ENCODE results near the gene GPC6. TPM values are rescaled to one million over a fixed set of nuclear protein-coding genes. Genes with fewer than 3 reads are reported as not detected.

The GPC6 gene
- total and polyA plus RNA-seq, 2 donors (not counting 3 experiments of a cell fraction or from before 2014, with no cell fraction given), result 0.01 TPM; not detected in 1

DNA sequence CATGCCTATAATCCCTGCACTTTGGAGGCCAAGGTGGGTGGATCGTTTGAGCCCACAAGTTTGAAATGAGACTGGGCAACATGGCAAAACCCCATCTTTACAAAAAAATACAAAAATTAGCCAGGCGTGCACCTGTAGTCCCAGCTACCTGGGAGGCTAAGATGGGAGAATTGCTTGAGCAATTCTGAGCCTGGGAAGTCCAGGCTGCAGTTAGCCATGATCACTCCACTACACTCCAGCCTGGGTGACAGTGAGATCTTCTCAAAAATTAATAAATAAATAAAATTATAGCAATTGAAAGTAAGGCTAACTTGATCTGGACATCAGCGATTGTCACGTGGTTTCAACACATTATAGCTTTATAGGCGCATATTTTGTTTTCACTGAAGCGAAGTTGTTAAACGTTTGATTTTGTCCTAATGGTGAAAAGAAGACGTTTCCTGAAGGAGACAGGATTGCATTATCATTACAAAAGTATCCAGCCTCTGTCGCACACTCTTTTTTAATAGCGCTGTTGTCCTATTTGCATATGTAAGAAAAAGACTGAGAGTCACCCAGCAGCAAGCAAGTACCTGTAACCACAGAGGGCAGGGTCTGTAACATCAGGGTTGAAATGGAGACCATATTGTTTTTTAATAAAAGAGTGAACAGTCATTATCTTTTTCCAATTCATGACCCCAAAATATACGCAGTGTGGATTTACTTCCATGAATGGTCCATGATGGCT is 917.2 kb downstream of the GPC6 start:
- TF ChIP-seq, protein P1, sequence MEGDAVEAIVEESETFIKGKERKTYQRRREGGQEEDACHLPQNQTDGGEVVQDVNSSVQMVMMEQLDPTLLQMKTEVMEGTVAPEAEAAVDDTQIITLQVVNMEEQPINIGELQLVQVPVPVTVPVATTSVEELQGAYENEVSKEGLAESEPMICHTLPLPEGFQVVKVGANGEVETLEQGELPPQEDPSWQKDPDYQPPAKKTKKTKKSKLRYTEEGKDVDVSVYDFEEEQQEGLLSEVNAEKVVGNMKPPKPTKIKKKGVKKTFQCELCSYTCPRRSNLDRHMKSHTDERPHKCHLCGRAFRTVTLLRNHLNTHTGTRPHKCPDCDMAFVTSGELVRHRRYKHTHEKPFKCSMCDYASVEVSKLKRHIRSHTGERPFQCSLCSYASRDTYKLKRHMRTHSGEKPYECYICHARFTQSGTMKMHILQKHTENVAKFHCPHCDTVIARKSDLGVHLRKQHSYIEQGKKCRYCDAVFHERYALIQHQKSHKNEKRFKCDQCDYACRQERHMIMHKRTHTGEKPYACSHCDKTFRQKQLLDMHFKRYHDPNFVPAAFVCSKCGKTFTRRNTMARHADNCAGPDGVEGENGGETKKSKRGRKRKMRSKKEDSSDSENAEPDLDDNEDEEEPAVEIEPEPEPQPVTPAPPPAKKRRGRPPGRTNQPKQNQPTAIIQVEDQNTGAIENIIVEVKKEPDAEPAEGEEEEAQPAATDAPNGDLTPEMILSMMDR (IDR thresholded peaks at IDR 0.05; ENCODE audit: extremely low read depth in 1 of 2, insufficient read depth in 1 of 2, low read depth in 1 of 2, low read length in 2 of 2), result no peak
- TF ChIP-seq GATA2 (IDR thresholded peaks at IDR 0.05; ENCODE audit: insufficient read depth, insufficient read length, low read depth, low read length) (no peak), FOS (IDR thresholded peaks at IDR 0.05; ENCODE audit: borderline replicate concordance, insufficient read depth, low read length) (no peak), POLR2AphosphoS5 (IDR thresholded peaks at IDR 0.05; ENCODE audit: insufficient read depth, low read depth, low read length) (no peak), JUN (IDR thresholded peaks at IDR 0.05; ENCODE audit: borderline replicate concordance, insufficient read depth, insufficient read length, low read depth) (no peak), POLR2A (IDR thresholded peaks at IDR 0.05; ENCODE audit: low read depth, low read length) (no peak), MAX (IDR thresholded peaks at IDR 0.05; ENCODE audit: insufficient read depth, insufficient read length) (no peak), MYC (IDR thresholded peaks at IDR 0.05; ENCODE audit: low read depth, low read length) (no peak), EZH2 (IDR thresholded peaks at IDR 0.05; ENCODE audit: borderline replicate concordance, low read depth, low read length, severe bottlenecking) (no peak)
- H3K9ac ChIP-seq (replicated peaks; ENCODE audit: extremely low read depth, insufficient read depth, low read length), result no peak overlapping the region
- ChIA-PET CTCF (no interaction called here), POLR2A (no interaction called here)
- no TSS peak for BruUV-seq (replicated peaks)
- H3K4me2 ChIP-seq (ENCODE audit: insufficient read depth, low read length), result no peak overlapping the region
- H3K79me2 ChIP-seq (ENCODE audit: control insufficient read depth, insufficient read depth, low read length), result no peaks in the 10 kb centered on the region
- H3K9me1 ChIP-seq (replicated peaks; ENCODE audit: control insufficient read depth, extremely low read depth, insufficient read depth, low read length), result no peaks in the 10 kb centered on the region
- H3K27ac ChIP-seq (ENCODE audit: insufficient read depth, low read depth, low read length), result no peak overlapping the region
- no peak for FAIRE-seq
- no peak overlapping the region for H2AFZ ChIP-seq (ENCODE audit: low read depth, low read length)
- no peaks in the 10 kb centered on the region for H3K4me1 ChIP-seq (ENCODE audit: control insufficient read depth, extremely low read depth, insufficient read depth, low read length)
- H4K20me1 ChIP-seq (replicated peaks; ENCODE audit: control insufficient read depth, extremely low read depth, insufficient read depth, low read length), result no peaks in the 10 kb centered on the region
- dilution Hi-C loops (cut with MboI; ENCODE audit: extremely low pct_ligation_motif_present, low sequenced_read_pairs) (no loop called here), intact Hi-C loops (cut with micrococcal nuclease) (no loop called here)
- DNase-seq (ENCODE audit: low read depth, low spot score), result no peak
- no peaks in the 10 kb centered on the region for H3K36me3 ChIP-seq (ENCODE audit: control insufficient read depth in 2 of 2, extremely low read depth in 1 of 2, insufficient read depth in 2 of 2, low read length in 2 of 2)
- no peak overlapping the region for H3K4me3 ChIP-seq (replicated peaks in 1 of 3; ENCODE audit: insufficient read depth in 1 of 3, low read depth in 1 of 3, low read length in 3 of 3)
- no peaks in the 10 kb centered on the region for H3K9me3 ChIP-seq (replicated peaks; ENCODE audit: control insufficient read depth, insufficient read depth, low read length)
- no peaks in the 10 kb centered on the region for H3K27me3 ChIP-seq (ENCODE audit: control insufficient read depth in 2 of 2, insufficient read depth in 2 of 2, low read length in 2 of 2)

All from endothelial cell of umbilical vein (primary cell).